ENCODE measurements around the gene SPRYD7. TPM values are rescaled to one million over a fixed set of nuclear protein-coding genes. Genes with fewer than 3 reads are reported as not detected.
A peak's percentile ranks its signal among the peaks of the same experiment; 100 is the strongest.
"Not testable (repeated sequence)": the region's sequence is repeated elsewhere in the genome, so short reads cannot be mapped to it uniquely, and the experiment has no call there.

The SPRYD7 gene
- total and polyA plus RNA-seq, 4 experiments from 2014 or later: 3.0 to 5.1 (median 3.3) TPM

DNA sequence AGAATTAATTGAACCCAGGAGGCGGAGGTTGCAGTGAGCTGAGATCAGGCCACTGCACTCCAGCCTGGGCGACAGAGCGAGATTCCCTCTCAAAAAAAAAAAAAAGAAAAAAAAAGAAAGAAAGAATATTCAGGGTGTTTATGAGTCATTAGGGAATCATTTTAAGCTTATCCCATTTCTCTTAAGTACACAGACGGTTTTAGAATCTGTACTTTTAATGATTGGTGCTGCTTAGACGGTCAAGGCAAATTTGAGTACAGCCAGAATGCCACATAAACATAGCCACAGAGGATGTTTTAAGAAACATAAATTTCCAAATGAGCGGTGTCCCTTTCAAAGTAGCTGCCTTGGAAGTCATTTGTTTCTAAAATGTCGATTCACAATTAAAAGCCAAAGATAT is 2.6 kb downstream of the SPRYD7 start:
- Mint-ChIP-seq H3K4me1 (peaks cover 12 to 23% (median 15%) of the 10 kb centered on the region in 4 donors), H3K9me3 (no peaks in the 10 kb centered on the region), H3K4me3 (no peak overlapping the region), H3K27ac (no peak overlapping the region), H3K27me3 (no peaks in the 10 kb centered on the region), H3K36me3 (peaks cover 0 to 13% of the 10 kb centered on the region in 2 donors)
- no peak overlapping the region for H3K4me3 ChIP-seq (ENCODE audit: low read length in 2 of 2)
- H3K4me1 ChIP-seq (ENCODE audit: insufficient read depth, low read length): peaks cover 19% of the 10 kb centered on the region
- no peaks in the 10 kb centered on the region for H3K9me3 ChIP-seq (ENCODE audit: control insufficient read depth in 1 of 2, low read length in 2 of 2)
- no peaks in the 10 kb centered on the region for H3K27me3 ChIP-seq (ENCODE audit: insufficient read depth, low read length)
- no peak for DNase-seq
- intact Hi-C loops (cut with micrococcal nuclease): loop anchor here (10.0 kb wide), 2 partner anchors 1891 to 1899 kb away; partner anchors contain the start of gene NUDT15
- CTCF ChIA-PET (ENCODE audit: partially characterized antibody): interaction anchor here (1.2 kb wide), 1 partner anchor 43 kb away, joined by 3 read pairs; no protein-coding TSS in a partner anchor
- POLR2A ChIA-PET (ENCODE audit: partially characterized antibody): interaction anchor here (0.7 kb wide), 1 partner anchor 11 kb away, joined by 3 read pairs; no protein-coding TSS in a partner anchor
- no peaks in the 10 kb centered on the region for H3K36me3 ChIP-seq (ENCODE audit: insufficient read depth, low read length)
- no peak overlapping the region for H3K27ac ChIP-seq (ENCODE audit: low read depth, low read length)

DNA sequence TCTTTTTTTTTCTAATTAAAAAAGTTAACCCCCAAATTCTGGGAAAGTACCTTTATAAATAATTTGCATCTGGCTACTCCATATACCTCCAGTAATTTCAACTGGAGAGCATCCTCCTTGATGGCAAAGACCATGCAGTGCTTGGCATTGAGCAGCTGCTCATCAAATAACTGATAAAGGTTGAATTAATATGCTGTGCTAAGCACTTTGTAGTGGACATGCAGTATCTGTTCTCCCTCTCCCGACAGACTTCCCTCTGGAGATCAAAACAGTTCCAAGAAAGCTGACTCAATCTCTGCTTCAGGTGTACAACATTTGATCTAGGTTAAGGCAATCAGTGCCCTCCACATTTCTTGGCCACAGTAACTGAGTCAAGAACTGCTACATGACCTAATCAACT is 3.3 kb downstream of the SPRYD7 start:
- Mint-ChIP-seq H3K36me3 (peaks cover 1 to 13% of the 10 kb centered on the region in 2 donors), H3K9me3 (no peaks in the 10 kb centered on the region), H3K4me1 (peaks cover 12 to 23% (median 15%) of the 10 kb centered on the region in 4 donors), H3K4me3 (no peak overlapping the region), H3K27me3 (no peaks in the 10 kb centered on the region), H3K27ac (peak overlapping the region in 1 of 7 donors; percentile 52)
- intact Hi-C loops (cut with micrococcal nuclease): loop anchor here (10.0 kb wide), 2 partner anchors 1892 to 1898 kb away; partner anchors contain the start of gene NUDT15
- Histone ChIP-seq H3K36me3 (ENCODE audit: insufficient read depth, low read length) (no peaks in the 10 kb centered on the region), H3K27me3 (ENCODE audit: insufficient read depth, low read length) (no peaks in the 10 kb centered on the region), H3K4me1 (ENCODE audit: insufficient read depth, low read length) (peaks cover 19% of the 10 kb centered on the region), H3K9me3 (ENCODE audit: control insufficient read depth in 1 of 2, low read length in 2 of 2) (no peaks in the 10 kb centered on the region), H3K4me3 (ENCODE audit: low read length in 2 of 2) (no peak overlapping the region), H3K27ac (ENCODE audit: low read depth, low read length) (no peak overlapping the region)
- no peak for DNase-seq
- ChIA-PET CTCF (ENCODE audit: partially characterized antibody) (interaction anchor here (1.2 kb wide), 1 partner anchor 43 kb away, joined by 3 read pairs; no protein-coding TSS in a partner anchor), POLR2A (ENCODE audit: partially characterized antibody) (interaction anchor here (0.7 kb wide), 1 partner anchor 11 kb away, joined by 3 read pairs; no protein-coding TSS in a partner anchor)

DNA sequence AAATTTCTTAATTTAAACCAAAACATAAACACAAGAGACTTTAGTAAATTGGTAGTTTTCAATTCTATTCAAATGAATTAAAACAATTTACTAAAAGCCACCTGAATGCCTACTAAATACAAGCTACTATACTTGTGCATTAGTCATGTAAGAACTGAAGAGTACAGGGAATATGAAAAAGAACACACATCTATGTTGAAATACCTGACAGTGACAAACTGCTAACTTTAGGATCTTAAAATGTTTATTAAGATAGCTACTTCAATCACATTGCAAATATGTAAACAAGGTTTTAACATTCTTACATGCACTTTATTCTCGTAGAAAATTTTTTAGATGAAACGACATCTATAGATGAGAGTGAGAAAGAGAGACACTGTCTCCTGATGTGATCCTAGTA is 4.1 kb downstream of the SPRYD7 start:
- Mint-ChIP-seq H3K27me3 (no peaks in the 10 kb centered on the region), H3K4me3 (no peak overlapping the region), H3K27ac (no peak overlapping the region), H3K4me1 (peaks cover 10 to 23% (median 15%) of the 10 kb centered on the region in 4 donors), H3K9me3 (no peaks in the 10 kb centered on the region), H3K36me3 (peaks cover 5 to 18% of the 10 kb centered on the region in 2 donors)
- Histone ChIP-seq H3K4me3 (ENCODE audit: low read length in 2 of 2) (no peak overlapping the region), H3K27me3 (ENCODE audit: insufficient read depth, low read length) (no peaks in the 10 kb centered on the region), H3K36me3 (ENCODE audit: insufficient read depth, low read length) (no peaks in the 10 kb centered on the region), H3K4me1 (ENCODE audit: insufficient read depth, low read length) (peaks cover 12% of the 10 kb centered on the region), H3K9me3 (ENCODE audit: control insufficient read depth in 1 of 2, low read length in 2 of 2) (no peaks in the 10 kb centered on the region), H3K27ac (ENCODE audit: low read depth, low read length) (no peak overlapping the region)
- no peak for DNase-seq
- POLR2A ChIA-PET (ENCODE audit: partially characterized antibody): no interaction called here
- CTCF ChIA-PET (ENCODE audit: partially characterized antibody): no interaction called here
- intact Hi-C loops (cut with micrococcal nuclease): loop anchor here (10.0 kb wide), 2 partner anchors 1893 to 1897 kb away; partner anchors contain the start of gene NUDT15

DNA sequence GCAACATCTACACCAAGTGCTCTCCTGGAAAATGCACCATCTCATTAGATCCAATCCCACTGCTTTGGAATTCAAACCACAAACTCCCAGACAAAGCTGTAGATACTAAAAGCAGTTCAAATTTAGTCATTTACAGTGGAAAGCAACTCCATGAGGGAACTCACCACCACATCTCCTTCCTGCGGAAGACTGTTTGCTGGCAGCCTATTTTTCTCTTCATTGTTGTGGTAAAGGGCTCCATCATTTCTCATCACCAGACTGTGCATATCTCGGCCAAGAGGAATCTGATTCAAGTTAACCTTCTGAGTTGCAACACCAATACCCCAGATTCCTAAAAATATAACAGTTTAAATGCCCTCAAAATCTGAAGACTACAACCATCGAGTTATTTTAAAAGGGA is 8.4 kb downstream of the SPRYD7 start:
- ChIA-PET POLR2A (ENCODE audit: partially characterized antibody) (no interaction called here), CTCF (ENCODE audit: partially characterized antibody) (no interaction called here)
- H3K27me3 Mint-ChIP-seq: no peaks in the 10 kb centered on the region
- DNase-seq: no peak
- Histone ChIP-seq H3K36me3 (ENCODE audit: insufficient read depth, low read length) (peaks cover 2% of the 10 kb centered on the region), H3K4me1 (ENCODE audit: insufficient read depth, low read length) (no peaks in the 10 kb centered on the region), H3K4me3 (ENCODE audit: low read length in 2 of 2) (no peak overlapping the region), H3K27me3 (ENCODE audit: insufficient read depth, low read length) (no peaks in the 10 kb centered on the region), H3K9me3 (ENCODE audit: control insufficient read depth in 1 of 2, low read length in 2 of 2) (no peaks in the 10 kb centered on the region), H3K27ac (ENCODE audit: low read depth, low read length) (no peak overlapping the region)
- H3K27ac Mint-ChIP-seq: no peak overlapping the region
- no peaks in the 10 kb centered on the region for H3K9me3 Mint-ChIP-seq
- peaks cover 13 to 22% of the 10 kb centered on the region in 2 donors for H3K36me3 Mint-ChIP-seq
- H3K4me3 Mint-ChIP-seq: no peak overlapping the region
- H3K4me1 Mint-ChIP-seq: no peaks in the 10 kb centered on the region
- intact Hi-C loops (cut with micrococcal nuclease): no loop called here

DNA sequence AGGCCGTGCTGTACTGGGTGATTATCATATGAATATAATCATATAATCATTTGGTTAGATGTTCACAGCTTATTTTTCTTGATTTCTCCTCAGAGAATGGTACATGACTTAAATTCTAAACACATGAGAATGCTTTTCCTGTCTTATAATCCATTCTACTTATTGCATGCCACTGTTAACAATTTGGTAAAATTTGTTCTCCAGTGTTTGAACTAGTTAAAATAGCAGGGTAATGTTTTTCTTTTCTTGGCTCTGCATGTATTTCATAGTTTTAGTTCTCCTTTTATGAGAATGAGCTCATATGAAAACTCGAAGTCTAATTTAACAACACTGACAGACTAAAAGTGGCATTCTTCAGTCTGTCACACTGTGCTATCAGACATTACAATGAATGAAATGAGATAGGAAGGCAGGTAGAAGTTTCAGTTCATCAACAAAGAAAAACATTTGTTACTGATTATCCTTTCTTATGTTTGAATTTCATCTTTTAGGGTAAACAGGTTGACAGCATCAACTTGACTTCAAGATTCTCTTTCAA is 10.2 kb downstream of the SPRYD7 start:
- H3K27ac Mint-ChIP-seq: no peak overlapping the region
- H3K27me3 Mint-ChIP-seq: no peaks in the 10 kb centered on the region
- H3K4me1 Mint-ChIP-seq: no peaks in the 10 kb centered on the region
- H3K27ac ChIP-seq (ENCODE audit: low read depth, low read length): no peak overlapping the region
- H3K9me3 ChIP-seq (ENCODE audit: control insufficient read depth in 1 of 2, low read length in 2 of 2): no peaks in the 10 kb centered on the region
- ChIA-PET POLR2A (ENCODE audit: partially characterized antibody) (interaction anchor here (0.6 to 0.8 kb wide), 2 partner anchors 13 to 1740 kb away, joined by 3 read pairs; no protein-coding TSS in a partner anchor), CTCF (ENCODE audit: partially characterized antibody) (interaction anchor here (2.1 kb wide), 1 partner anchor 10 kb away, joined by 7 read pairs; the partner anchor contains the start of gene SPRYD7)
- no peaks in the 10 kb centered on the region for H3K27me3 ChIP-seq (ENCODE audit: insufficient read depth, low read length)
- no peaks in the 10 kb centered on the region for H3K4me1 ChIP-seq (ENCODE audit: insufficient read depth, low read length)
- H3K4me3 Mint-ChIP-seq: no peak overlapping the region
- intact Hi-C loops (cut with micrococcal nuclease): no loop called here
- no peak for DNase-seq
- H3K9me3 Mint-ChIP-seq: no peaks in the 10 kb centered on the region
- H3K36me3 Mint-ChIP-seq: peaks cover 25 to 33% of the 10 kb centered on the region in 2 donors
- peaks cover 7% of the 10 kb centered on the region for H3K36me3 ChIP-seq (ENCODE audit: insufficient read depth, low read length)
- no peak overlapping the region for H3K4me3 ChIP-seq (ENCODE audit: low read length in 2 of 2)

DNA sequence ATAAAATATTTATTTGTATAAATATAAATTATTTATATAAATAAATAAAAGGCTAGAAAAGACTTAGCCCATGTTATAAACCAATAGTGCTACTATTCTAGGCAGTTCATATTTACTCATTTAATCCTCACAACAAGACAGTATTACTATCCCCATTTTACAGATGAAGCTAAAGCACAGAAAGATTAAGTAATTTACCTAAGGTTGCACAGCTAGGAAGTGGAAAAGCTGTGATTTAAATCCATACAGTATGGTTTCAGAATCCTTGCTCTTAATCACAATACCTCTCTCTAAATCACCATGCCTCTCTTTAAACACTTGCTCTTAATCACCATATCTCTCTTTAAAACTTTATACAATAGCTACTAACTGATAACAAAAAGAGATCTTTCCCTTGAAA is 13.8 kb downstream of the SPRYD7 start:
- Histone ChIP-seq H3K36me3 (ENCODE audit: insufficient read depth, low read length) (peaks cover 7% of the 10 kb centered on the region), H3K27me3 (ENCODE audit: insufficient read depth, low read length) (no peaks in the 10 kb centered on the region), H3K9me3 (ENCODE audit: control insufficient read depth in 1 of 2, low read length in 2 of 2) (no peaks in the 10 kb centered on the region), H3K4me3 (ENCODE audit: low read length in 2 of 2) (no peak overlapping the region), H3K4me1 (ENCODE audit: insufficient read depth, low read length) (no peaks in the 10 kb centered on the region), H3K27ac (ENCODE audit: low read depth, low read length) (no peak overlapping the region)
- intact Hi-C loops (cut with micrococcal nuclease): no loop called here
- CTCF ChIA-PET (ENCODE audit: partially characterized antibody): interaction anchor here (1.0 kb wide), 1 partner anchor 990 kb away, joined by 3 read pairs; no protein-coding TSS in a partner anchor
- Mint-ChIP-seq H3K4me1 (no peaks in the 10 kb centered on the region), H3K4me3 (no peak overlapping the region), H3K27me3 (no peaks in the 10 kb centered on the region), H3K27ac (no peak overlapping the region), H3K36me3 (peaks cover 26 to 33% of the 10 kb centered on the region in 2 donors), H3K9me3 (no peaks in the 10 kb centered on the region)
- POLR2A ChIA-PET (ENCODE audit: partially characterized antibody): interaction anchor here (0.6 kb wide), 1 partner anchor 11 kb away, joined by 3 read pairs; no protein-coding TSS in a partner anchor
- DNase-seq: no peak

DNA sequence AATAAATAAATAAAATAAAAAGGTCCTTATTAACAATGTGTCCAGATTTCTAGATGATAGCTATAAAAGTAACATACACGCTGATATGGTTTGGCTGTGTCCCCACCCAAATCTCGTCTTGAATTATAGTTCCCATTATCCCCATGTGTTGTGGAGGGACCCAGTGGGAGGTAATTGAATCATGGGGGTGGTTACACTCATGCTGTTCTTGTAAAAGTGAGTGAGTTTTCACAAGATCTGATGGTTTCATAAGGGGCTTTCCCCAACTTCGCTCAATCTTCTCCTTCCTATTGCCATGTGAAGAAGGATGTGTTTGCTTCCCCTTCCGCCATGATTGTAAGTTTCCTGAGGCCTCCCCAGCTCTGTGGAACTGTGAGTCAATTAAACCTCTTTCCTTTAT is 15.2 kb downstream of the SPRYD7 start:
- CTCF ChIA-PET (ENCODE audit: partially characterized antibody): interaction anchor here (1.0 kb wide), 1 partner anchor 33 kb away, joined by 3 read pairs; no protein-coding TSS in a partner anchor

More for the DNA sequence above, 15.2 kb downstream of the SPRYD7 start:
- H3K27me3 Mint-ChIP-seq; intact Hi-C loops (cut with micrococcal nuclease); H3K36me3 ChIP-seq (ENCODE audit: insufficient read depth, low read length); H3K9me3 Mint-ChIP-seq; H3K27me3 ChIP-seq (ENCODE audit: insufficient read depth, low read length); H3K4me1 ChIP-seq (ENCODE audit: insufficient read depth, low read length); H3K9me3 ChIP-seq (ENCODE audit: control insufficient read depth in 1 of 2, low read length in 2 of 2); H3K4me3 ChIP-seq (ENCODE audit: low read length in 2 of 2); DNase-seq; H3K4me3 Mint-ChIP-seq; H3K4me1 Mint-ChIP-seq; POLR2A ChIA-PET (ENCODE audit: partially characterized antibody); H3K27ac Mint-ChIP-seq; H3K27ac ChIP-seq (ENCODE audit: low read depth, low read length): not testable (repeated sequence)
- peaks cover 30 to 33% of the 10 kb centered on the region in 2 donors for H3K36me3 Mint-ChIP-seq

Data from CD4-positive, alpha-beta memory T cell (primary cell).